RPMI7951 (cell line): ENCODE data around the gene MRTFA. TPM values are rescaled to one million over a fixed set of nuclear protein-coding genes. Genes with fewer than 3 reads are reported as not detected.
"Not testable (repeated sequence)": the region's sequence is repeated elsewhere in the genome, so short reads cannot be mapped to it uniquely, and the experiment has no call there.

ENCODE experiments used
- DNase-seq: peaks from one replicate; pipeline ENCODE4 v3.0.0-alpha.2; 2012; ENCODE audit warnings: low read depth
- total RNA-seq: library from RNA; depleted of rRNA; stranded (reverse); fragments of >200 nt; shearing (Covaris generic); gene quantifications from 2 replicates; pipeline ENCODE4 v1.2.3, GENCODE V29; 2014; rRNA removed

Gene MRTFA
- 14.9 and 18.9 TPM in 2 replicates for total RNA-seq

GRCh38 chr22:40636380-40637182 lies at the start of gene MRTFA:
Gene MRTFA (minus strand): TSS chr22:40636719.
- DNase-seq: peak; percentile 99

DNA sequence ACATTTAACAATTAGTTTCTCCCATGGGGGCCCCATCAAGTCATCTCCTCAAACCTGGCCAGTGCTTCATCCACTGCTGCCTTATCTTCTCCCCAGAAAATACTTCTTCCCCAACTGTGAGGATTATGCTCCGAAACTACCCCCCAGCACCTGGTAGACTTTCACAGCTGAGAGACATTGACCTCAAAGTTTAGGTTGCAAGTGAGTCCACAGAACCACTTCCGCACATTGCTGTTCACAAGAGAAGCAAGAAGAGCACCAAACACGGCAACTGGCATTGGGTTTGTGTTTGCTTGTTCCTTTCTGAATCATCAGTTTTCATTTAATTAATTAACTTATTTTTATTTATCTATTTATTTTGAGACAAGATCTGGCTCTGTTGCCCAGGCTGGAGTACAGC lies 48.9 kb upstream of the MRTFA start:
- DNase-seq: no peak

GRCh38 chr22:40684728-40685127 lies 48.2 kb upstream of the MRTFA start:
- DNase-seq: no peak

DNA sequence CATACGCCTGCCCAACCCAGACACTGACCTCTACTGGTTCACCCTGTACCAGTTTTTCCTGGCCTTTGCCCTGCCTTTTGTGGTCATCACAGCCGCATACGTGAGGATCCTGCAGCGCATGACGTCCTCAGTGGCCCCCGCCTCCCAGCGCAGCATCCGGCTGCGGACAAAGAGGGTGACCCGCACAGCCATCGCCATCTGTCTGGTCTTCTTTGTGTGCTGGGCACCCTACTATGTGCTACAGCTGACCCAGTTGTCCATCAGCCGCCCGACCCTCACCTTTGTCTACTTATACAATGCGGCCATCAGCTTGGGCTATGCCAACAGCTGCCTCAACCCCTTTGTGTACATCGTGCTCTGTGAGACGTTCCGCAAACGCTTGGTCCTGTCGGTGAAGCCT lies 44.9 kb upstream of the MRTFA start:
- no peak for DNase-seq

- DNase-seq: no peak
These were observed 44.3 kb upstream of the MRTFA start for GRCh38 chr22:40680819-40681183.

GRCh38 chr22:40679964-40680818 lies 43.7 kb upstream of the MRTFA start:
- no peak for DNase-seq

DNA sequence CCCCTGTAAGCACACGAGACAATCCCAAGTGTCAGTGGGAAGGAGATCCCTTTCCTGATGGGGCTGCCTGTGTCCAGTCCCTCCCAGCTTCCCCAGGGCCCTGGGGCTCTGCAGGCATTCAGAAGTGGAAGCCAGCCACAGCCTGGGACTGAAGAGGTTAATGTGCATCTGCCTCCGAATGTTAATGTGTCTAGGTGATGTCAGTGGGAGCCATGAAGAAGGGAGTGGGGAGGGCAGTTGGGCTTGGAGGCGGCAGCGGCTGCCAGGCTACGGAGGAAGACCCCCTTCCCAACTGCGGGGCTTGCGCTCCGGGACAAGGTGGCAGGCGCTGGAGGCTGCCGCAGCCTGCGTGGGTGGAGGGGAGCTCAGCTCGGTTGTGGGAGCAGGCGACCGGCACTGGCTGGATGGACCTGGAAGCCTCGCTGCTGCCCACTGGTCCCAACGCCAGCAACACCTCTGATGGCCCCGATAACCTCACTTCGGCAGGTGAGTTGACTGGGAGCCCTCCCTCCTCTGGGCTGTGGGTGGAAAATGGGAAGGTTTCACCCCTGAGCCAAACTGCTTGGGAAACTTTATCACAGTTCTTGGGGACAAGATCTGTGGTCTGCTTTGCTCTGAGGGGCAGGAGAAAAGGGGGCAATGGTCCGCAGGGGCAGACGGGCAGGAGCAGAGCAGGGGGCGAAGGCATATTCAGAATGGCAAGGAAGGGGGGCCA lies 42.9 kb upstream of the MRTFA start, which contains the start of gene MCHR1:
MCHR1 (plus strand) TSS at position 236 of the 715 bp plus-strand sequence; CDS start at position 405, 169 bp downstream.
- DNase-seq: no peak

- no peak for DNase-seq
These were observed 42.2 kb upstream of the MRTFA start for GRCh38 chr22:40678493-40679248.

GRCh38 chr22:40676644-40677043 lies 40.1 kb upstream of the MRTFA start:
- DNase-seq: no peak

DNA sequence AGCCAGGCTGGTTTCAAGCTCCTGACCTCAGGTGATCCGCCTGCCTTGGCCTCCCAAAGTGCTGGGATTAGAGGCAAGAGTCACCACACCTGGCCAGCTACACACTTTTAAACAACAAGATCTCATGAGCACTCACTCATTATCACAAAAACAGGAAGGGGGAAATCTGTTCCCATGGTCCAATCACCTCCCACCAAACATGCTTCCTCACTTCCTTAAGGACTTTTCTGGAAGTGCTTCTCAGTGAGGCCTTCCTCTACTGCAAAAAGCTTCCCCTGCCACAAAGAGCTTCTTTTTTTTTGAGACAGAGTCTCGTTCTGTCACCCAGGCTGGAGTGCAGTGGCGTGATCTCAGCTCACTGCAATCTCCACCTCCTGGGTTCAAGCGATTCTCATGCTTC lies 39.6 kb upstream of the MRTFA start:
- DNase-seq: not testable (repeated sequence)

GRCh38 chr22:40674274-40674673 lies 37.8 kb upstream of the MRTFA start:
- DNase-seq: no peak

DNA sequence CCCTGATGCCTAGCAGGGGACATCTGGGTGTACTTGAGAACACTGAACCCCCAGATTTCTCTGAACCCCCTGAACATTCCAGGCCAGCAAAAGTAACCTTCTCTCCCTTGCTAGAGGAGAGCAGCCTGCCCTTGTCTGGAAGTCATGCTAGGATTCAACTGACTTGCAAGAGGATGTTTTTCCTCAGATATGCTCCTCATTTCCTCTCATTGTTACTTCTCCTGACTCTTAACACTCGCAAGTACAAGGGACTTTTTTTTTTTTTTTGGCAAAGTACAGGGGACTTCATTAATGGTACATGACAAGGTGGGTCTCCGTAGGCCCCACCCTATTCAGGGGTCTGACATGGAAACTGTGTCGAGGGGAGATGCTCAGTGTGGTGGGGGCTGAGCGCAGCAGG lies 36.5 kb upstream of the MRTFA start:
- no peak for DNase-seq

- DNase-seq: no peak
These were observed 35.4 kb upstream of the MRTFA start for GRCh38 chr22:40671796-40672360.

- no peak for DNase-seq
These were observed 34.9 kb upstream of the MRTFA start for GRCh38 chr22:40671369-40671768.

DNA sequence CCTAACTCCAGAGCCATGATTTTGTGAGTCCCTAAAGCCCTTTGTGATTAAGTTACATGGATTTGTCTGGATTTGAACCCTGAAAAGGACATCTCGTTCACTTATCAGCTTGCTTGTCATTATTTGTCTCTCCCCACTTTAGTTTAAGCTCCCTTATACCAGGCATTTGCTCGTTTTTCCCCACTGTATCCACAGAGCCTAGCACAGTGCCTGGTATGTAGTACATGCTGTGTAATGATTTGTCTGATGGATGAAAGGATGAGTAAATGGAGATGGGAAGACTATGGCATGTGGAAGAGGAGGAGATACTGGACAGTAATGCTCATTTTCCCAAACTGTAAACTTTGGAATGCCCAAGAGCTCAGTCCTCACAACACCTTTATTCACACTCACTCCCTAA lies 33.5 kb upstream of the MRTFA start:
- DNase-seq: no peak

GRCh38 chr22:40668611-40669411 lies 32.3 kb upstream of the MRTFA start:
- DNase-seq: peak; percentile 86

DNA sequence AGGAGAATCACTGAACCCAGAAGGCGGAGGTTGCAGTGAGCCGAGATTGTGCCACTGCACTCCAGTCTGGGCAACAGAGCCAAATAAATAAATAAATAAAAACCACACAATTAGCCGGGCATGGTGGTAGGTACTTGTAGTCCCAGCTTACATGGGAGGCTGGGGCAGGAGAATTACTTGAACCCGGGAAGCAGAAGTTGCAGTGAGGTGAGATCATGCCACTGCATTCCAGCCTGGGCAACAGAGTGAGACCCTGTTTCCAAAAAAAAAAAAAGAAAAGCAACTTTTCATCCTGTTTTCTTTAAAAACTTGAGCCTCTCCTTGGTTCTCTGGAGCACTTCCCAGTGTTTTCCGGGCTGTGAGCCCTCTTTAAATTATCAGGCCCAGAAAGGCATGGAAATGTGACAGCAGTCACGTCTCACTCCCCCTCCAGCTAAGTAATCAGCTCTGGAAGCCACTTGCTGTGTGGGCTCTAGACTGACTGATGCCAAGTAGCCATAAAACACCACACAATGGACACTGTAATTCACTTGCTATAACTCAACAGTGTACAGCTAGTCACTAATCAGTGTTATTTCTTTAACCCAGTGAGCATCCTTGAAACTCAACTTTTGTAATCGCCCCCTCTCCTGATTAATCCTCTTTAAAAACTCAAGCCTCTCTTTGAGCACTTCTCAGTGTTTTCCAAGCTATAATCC lies 29.8 kb upstream of the MRTFA start:
- peak; percentile 71 for DNase-seq

GRCh38 chr22:40665312-40665711 lies 28.8 kb upstream of the MRTFA start:
- no peak for DNase-seq

DNA sequence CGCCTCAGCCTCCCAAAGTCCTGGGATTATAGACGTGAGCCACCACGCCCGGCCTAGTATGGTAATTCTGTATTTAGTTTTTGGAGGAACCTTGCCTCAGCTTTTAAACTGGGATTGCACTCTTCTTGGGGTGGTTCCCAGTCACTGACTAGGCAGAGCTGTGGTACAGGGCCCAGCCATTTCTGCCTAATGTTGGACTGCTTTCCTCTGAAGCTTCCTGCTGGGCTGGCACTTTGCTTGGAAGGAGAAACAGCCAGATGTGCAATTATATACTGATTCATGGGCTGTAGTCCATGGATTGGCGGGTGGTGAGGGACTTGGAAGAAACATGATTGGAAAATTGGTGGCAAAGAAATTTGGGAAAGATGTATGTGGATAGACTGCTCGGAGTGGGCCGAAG lies 25.2 kb upstream of the MRTFA start:
- DNase-seq: no peak

DNA sequence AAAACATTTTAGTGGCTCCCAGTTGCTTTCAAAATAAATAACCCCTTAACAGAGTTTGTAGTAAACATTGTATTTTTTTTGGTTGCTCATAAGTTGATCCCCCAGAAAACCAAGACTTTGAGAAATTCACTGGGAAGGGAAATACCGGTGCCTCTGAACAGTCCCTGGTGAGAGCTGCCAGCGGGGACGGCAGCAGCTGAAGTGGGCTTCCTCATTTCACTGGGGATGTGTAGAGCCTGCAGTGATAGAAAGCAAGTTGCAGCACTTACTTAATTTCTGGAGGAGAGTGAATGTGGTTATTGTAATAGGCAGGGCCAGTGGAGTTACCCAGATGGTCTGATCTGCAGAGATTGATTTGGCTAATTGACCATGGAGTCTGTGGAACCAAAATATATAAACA lies 24.2 kb upstream of the MRTFA start:
- DNase-seq: no peak
